HepG2 (cell line): ENCODE measurements around the gene YLPM1. TPM values are rescaled to one million over a fixed set of nuclear protein-coding genes. Genes with fewer than 3 reads are reported as not detected.

Experiments
- ATAC-seq: fragments of 200-7000 bp; cut with Tn5 transposase; 3 replicates; pipeline ENCODE4 v1.9.1; 2020; ENCODE audit warnings: mild to moderate bottlenecking, moderate library complexity
- BruUV-seq: library from RNA; stranded (reverse); fragments of 400-500 nt; replicated peaks from 2 replicates; lab custom pipeline; 2021; lab: Mats Ljungman, UMichigan
- CTCF ChIA-PET: fragments of 300-600 bp; formaldehyde crosslinking; extraction: SDS; loops from one replicate; lab custom pipeline; 2021; ENCODE audit warnings: low total read pairs, inconsistent platforms, low intra/inter-chr PET ratio; lab: Yijun Ruan, JAX
- POLR2A ChIA-PET: fragments of 350-600 bp; sonication (Branson Sonifier 250); formaldehyde crosslinking; loops from one replicate; lab custom pipeline; 2020; ENCODE audit warnings: antibody characterized with exemption, inconsistent platforms; lab: Yijun Ruan, JAX
- DNase-seq: peaks from one replicate; pipeline ENCODE4 v3.0.0-alpha.2; 2015; ENCODE audit warnings: low spot score
- FAIRE-seq: peaks from 3 replicates; lab custom pipeline; 2011; peaks lifted over from hg19 to GRCh38; lab: Jason Lieb, UNC
- H2AFZ ChIP-seq: one replicate; pipeline ENCODE4 v1.6.1; 2011; ENCODE audit warnings: low read length, inconsistent platforms
- H3K27ac ChIP-seq: fragments of 300-600 bp; 3 replicates; pipeline ENCODE4 v1.8.0; 2011; ENCODE audit warnings: mixed run types, mild to moderate bottlenecking, mixed read lengths, low read length, inconsistent platforms; ENCODE audit not compliant: insufficient read depth; ENCODE audit errors: extremely low read length
- H3K27me3 ChIP-seq, 2 experiments: fragments of 200-600 bp in 1 of 2; 2 replicates in 1 of 2; 3 replicates in 1 of 2; pipeline versions ENCODE4 v1.6.0 to v1.8.0; 2011; ENCODE audit warnings: low read length in 2 of 2, mild to moderate bottlenecking in 2 of 2, moderate library complexity in 2 of 2, inconsistent platforms in 1 of 2; ENCODE audit not compliant: insufficient read depth in 2 of 2, control insufficient read depth in 1 of 2
- H3K36me3 ChIP-seq, 2 experiments: fragments of 200-600 bp in 1 of 2; replicated peaks in 1 of 2; 2 replicates in 1 of 2; 3 replicates in 1 of 2; pipeline versions ENCODE4 v1.5.1 to v1.8.0; 2011; ENCODE audit warnings: low read length in 2 of 2, inconsistent platforms in 1 of 2; ENCODE audit not compliant: insufficient read depth in 2 of 2, control insufficient read depth in 1 of 2
- H3K4me1 ChIP-seq: 2 replicates; pipeline ENCODE4 v1.5.1; 2012; ENCODE audit warnings: low read length, inconsistent platforms; ENCODE audit not compliant: insufficient read depth
- H3K4me2 ChIP-seq: 2 replicates; pipeline ENCODE4 v1.6.0; 2011; ENCODE audit warnings: low read depth, low read length, inconsistent platforms
- H3K4me3 ChIP-seq, 3 experiments: fragments of 200-600 bp in 1 of 3; sonication (generic), shearing (Covaris generic) in 1 of 3; replicated peaks in 1 of 3; 2 replicates each; pipeline ENCODE4 v1.5.1; 2011 to 2016; ENCODE audit warnings: low read length in 3 of 3, inconsistent platforms in 2 of 3, low read depth in 2 of 3, mild to moderate bottlenecking in 2 of 3, control low read depth in 1 of 3, mixed read lengths in 1 of 3; ENCODE audit not compliant: insufficient read depth in 1 of 3
- H3K79me2 ChIP-seq: one replicate; pipeline ENCODE4 v1.6.1; 2011; ENCODE audit warnings: low read length, inconsistent platforms; ENCODE audit not compliant: insufficient read depth
- H3K9ac ChIP-seq: 2 replicates; pipeline ENCODE4 v1.6.0; 2011; ENCODE audit warnings: mild to moderate bottlenecking, low read depth, low read length, inconsistent platforms; ENCODE audit not compliant: insufficient read depth
- H3K9me3 ChIP-seq: 2 replicates; pipeline ENCODE4 v1.5.1; 2012; ENCODE audit warnings: mild to moderate bottlenecking, low read length
- H4K20me1 ChIP-seq: 2 replicates; pipeline ENCODE4 v1.6.0; 2011; ENCODE audit warnings: inconsistent platforms, mild to moderate bottlenecking, low read length, moderate library complexity; ENCODE audit not compliant: insufficient read depth
- CSRNP1 ChIP-seq: sonication (generic); formaldehyde crosslinking; IDR thresholded peaks from 2 replicates; pipeline ENCODE4 v1.8.1; 2023; ENCODE audit warnings: mild to moderate bottlenecking, missing genetic modification reagents
- EEA1 ChIP-seq: sonication (generic); formaldehyde crosslinking; IDR thresholded peaks from 2 replicates; pipeline ENCODE4 v1.5.1; 2020; ENCODE audit warnings: mild to moderate bottlenecking, missing genetic modification reagents, borderline replicate concordance
- GABPB1 ChIP-seq: IDR thresholded peaks from 2 replicates; pipeline ENCODE4 v1.6.1; 2016; ENCODE audit warnings: mild to moderate bottlenecking, missing genetic modification reagents, moderate library complexity, missing compliant biosample characterization
- HNRNPLL ChIP-seq: fragments of 200-400 bp; formaldehyde crosslinking; IDR thresholded peaks from 2 replicates; pipeline ENCODE4 v1.6.1; 2017; ENCODE audit warnings: mild to moderate bottlenecking, low read depth, low read length; ENCODE audit not compliant: poor library complexity, severe bottlenecking
- HOMEZ ChIP-seq: IDR thresholded peaks from 2 replicates; pipeline ENCODE4 v1.6.1; 2016; ENCODE audit warnings: low read depth
- KLF13 ChIP-seq: sonication (generic); formaldehyde crosslinking; IDR thresholded peaks from 2 replicates; pipeline ENCODE4 v1.4.0; 2020; ENCODE audit warnings: mild to moderate bottlenecking, missing genetic modification reagents
- MED8 ChIP-seq: sonication (generic); formaldehyde crosslinking; IDR thresholded peaks from 2 replicates; pipeline ENCODE4 v1.8.1; 2023; ENCODE audit warnings: mild to moderate bottlenecking, missing genetic modification reagents; ENCODE audit not compliant: insufficient replicate concordance
- MXI1 ChIP-seq: IDR thresholded peaks from 3 replicates; pipeline ENCODE4 v1.6.1; 2012; ENCODE audit warnings: low read depth, low read length, inconsistent platforms, borderline replicate concordance
- POLR2G ChIP-seq: fragments of 200-400 bp; formaldehyde crosslinking; IDR thresholded peaks from 2 replicates; pipeline ENCODE4 v1.6.1; 2018; ENCODE audit warnings: mild to moderate bottlenecking, low read depth, low read length, moderate library complexity
- ZBTB7B ChIP-seq: sonication (generic); formaldehyde crosslinking; IDR thresholded peaks from 2 replicates; pipeline ENCODE4 v1.4.0; 2020; ENCODE audit warnings: missing genetic modification reagents
- ZHX1 ChIP-seq: sonication (generic); formaldehyde crosslinking; IDR thresholded peaks from 2 replicates; pipeline ENCODE4 v1.8.1; 2022; ENCODE audit warnings: low read depth, mild to moderate bottlenecking, missing genetic modification reagents
- ZNF414 ChIP-seq: sonication (generic); formaldehyde crosslinking; IDR thresholded peaks from 2 replicates; pipeline ENCODE4 v1.5.0; 2020; ENCODE audit warnings: missing genetic modification reagents
- ZNF556 ChIP-seq: sonication (generic); formaldehyde crosslinking; IDR thresholded peaks from 2 replicates; pipeline ENCODE4 v1.4.0; 2020; ENCODE audit warnings: mild to moderate bottlenecking, missing genetic modification reagents, borderline replicate concordance
- ZNF607 ChIP-seq: sonication (generic); formaldehyde crosslinking; IDR thresholded peaks from 2 replicates; pipeline ENCODE4 v1.5.1; 2020; ENCODE audit warnings: missing genetic modification reagents, mild to moderate bottlenecking, borderline replicate concordance
- ZNF749 ChIP-seq: sonication (generic); formaldehyde crosslinking; IDR thresholded peaks from 2 replicates; pipeline ENCODE4 v1.8.0; 2022; ENCODE audit warnings: mild to moderate bottlenecking, missing genetic modification reagents, moderate library complexity, borderline replicate concordance
- ZSCAN9 ChIP-seq: IDR thresholded peaks from 2 replicates; pipeline ENCODE4 v1.6.1; 2016; ENCODE audit warnings: borderline replicate concordance
- WGBS: methylation state at CpG from one replicate; pipeline ENCODE4 v1.1.6; 2017; ENCODE audit warnings: low lambda C conversion rate; 5-methylcytosine and 5-hydroxymethylcytosine counted together
- in situ Hi-C: cut with HindIII; loops from 2 replicates; pipeline ENCODE4 v1.10.0; 2017; ENCODE audit warnings: low pct_unique_long_range_greater_than_20kb; ENCODE audit not compliant: extremely low pct_ligation_motif_present
- intact Hi-C: fragments of 100-400 bp; cut with micrococcal nuclease; formaldehyde crosslinking; loops from one replicate; pipeline ENCODE4 v1.10.0; 2022; ENCODE audit not compliant: unreplicated experiment
- polyA plus RNA-seq, 8 experiments: library from polyadenylated mRNA; depleted of rRNA in 3 of 8; stranded (reverse) in 7 of 8; unstranded in 1 of 8; fragments of >200 nt; fragmentation: Illumina TruSeq in 4 of 8; extraction: Trizol in 4 of 8; gene quantifications; 2 replicates each; pipeline versions ENCODE4 v1.2.1 to v1.2.3, GENCODE V29; 2011 to 2016; ENCODE audit warnings: low read depth in 4 of 8, missing spikeins in 1 of 8, mixed read lengths in 1 of 8; ENCODE audit not compliant: insufficient read depth in 1 of 8
- total RNA-seq, 5 experiments: library from RNA; depleted of rRNA; stranded (reverse); fragments of >200 nt; fragmentation: Illumina TruSeq; extraction: Trizol; gene quantifications; 2 replicates each; pipeline ENCODE4 v1.2.3, GENCODE V29; 2016; ENCODE audit warnings: low read depth in 1 of 5

Gene YLPM1
- total and polyA plus RNA-seq, 2 of the 13 experiments (the other 11 are each of a cell fraction or from before 2014, with no cell fraction given), result 6.7 to 21.9 TPM

GRCh38 chr14:74881431-74882102 is 118.5 kb downstream of the YLPM1 start, which contains the start of gene DLST:
TSS of gene DLST (plus strand) at chr14:74881916. CDS start at chr14:74881954, 38 bp downstream.
- H2AFZ ChIP-seq, result no peak within 1 kb of the TSS
- H3K4me2 ChIP-seq, result peak within 1 kb of the TSS; percentile 94
- peak within 1 kb of the TSS; percentile 71 for H3K27ac ChIP-seq
- peaks cover 0 to 5% of the 10 kb centered on the region in 2 experiments; a peak in 1 of 5 replicates for H3K36me3 ChIP-seq
- CTCF ChIA-PET, result no interaction called here
- POLR2A ChIA-PET, result interaction anchor here (0.6 to 9.2 kb wide), 7 partner anchors 17 to 188 kb away, joined by 3 to 84 read pairs (median 3); partner anchors contain the start of genes RPS6KL1 and ZC2HC1C
- H3K9me3 ChIP-seq, result no peaks in the 10 kb centered on the region
- peaks cover 68% of the 10 kb centered on the region for H3K4me1 ChIP-seq
- WGBS, result no CpG with 5 or more reads among the region's 53 CpGs
- in situ Hi-C loops (no loop called here), intact Hi-C loops (loop anchor here (2.0 kb wide), 1 partner anchor 17 kb away; no protein-coding TSS in a partner anchor)
- ATAC-seq (peak; percentile 96), FAIRE-seq (peak; percentile 56), DNase-seq (peak; percentile 67)
- H3K9ac ChIP-seq, result peak within 1 kb of the TSS; percentile 86
- H3K79me2 ChIP-seq, result peaks cover 48% of the 10 kb centered on the region
- BruUV-seq, result no TSS peak
- peaks cover 30% of the 10 kb centered on the region for H4K20me1 ChIP-seq
- H3K27me3 ChIP-seq, result peaks cover 0 to under 1% of the 10 kb centered on the region in 2 experiments; a peak in 1 of 5 replicates
- H3K4me3 ChIP-seq, result peak within 1 kb of the TSS; percentile 91 to 93 (median 93)
- 0 out of 2 replicates have a peak, but pooled peaks have one; percentile 54 for TF ChIP-seq ZHX1 (CRISPR knock-in tag)
- peak; percentile 83 for TF ChIP-seq ZNF749 (CRISPR knock-in tag)
- TF ChIP-seq ZNF607 (CRISPR knock-in tag), result peak; percentile 85; the same call in 1 of the 2 replicates
- TF ChIP-seq CSRNP1 (CRISPR knock-in tag), result peak; percentile 67; the same call in 1 of the 2 replicates
- 0 out of 2 replicates have a peak, but pooled peaks have one; percentile 69 for TF ChIP-seq ZNF414 (CRISPR knock-in tag)
- 0 out of 2 replicates have a peak, but pooled peaks have one; percentile 49 for TF ChIP-seq KLF13
- TF ChIP-seq ZNF556 (CRISPR knock-in tag), result peak; percentile 43; the same call in 1 of the 2 replicates
- peak; percentile 87 for TF ChIP-seq ZBTB7B (CRISPR knock-in tag)
- no peak for TF ChIP-seq MED8 (CRISPR knock-in tag)
- TF ChIP-seq MXI1, result no peak
- TF ChIP-seq POLR2G, result peak; percentile 83
- peak; percentile 48; the same call in 1 of the 2 replicates for TF ChIP-seq EEA1
- peak; percentile 68; the same call in 1 of the 2 replicates for TF ChIP-seq ZSCAN9 (CRISPR knock-in tag)
- no peak for TF ChIP-seq HOMEZ (CRISPR knock-in tag)
- TF ChIP-seq GABPB1 (CRISPR knock-in tag), result peak; percentile 99
- peak; percentile 82 for TF ChIP-seq HNRNPLL
